ENCODE results near the gene INTS11.

Gene INTS11

DNA sequence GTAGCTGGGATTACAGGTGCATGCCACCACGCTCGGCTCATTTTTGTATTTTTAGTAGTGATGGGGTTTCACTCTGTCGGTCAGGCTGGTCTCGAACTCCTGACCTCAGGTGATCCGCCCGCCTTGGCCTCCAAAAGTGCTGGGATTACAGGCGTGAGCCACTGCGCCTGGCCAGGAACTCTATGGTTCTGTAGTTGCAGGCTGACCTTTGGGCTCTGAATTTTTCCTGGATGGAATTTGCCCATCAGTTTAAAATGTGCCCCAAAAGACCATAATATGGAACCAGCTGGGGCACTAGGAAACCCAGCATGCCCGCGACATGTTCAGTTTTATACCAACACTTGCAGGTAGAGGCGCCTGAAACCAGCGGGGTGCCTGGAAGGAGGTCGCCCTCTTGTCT is 45.8 kb downstream of the INTS11 start:
- Histone ChIP-seq H3K27ac (no peak overlapping the region), H3K4me3 (no peak overlapping the region)
- no peak for DNase-seq (ENCODE audit: low spot score)
- TF ChIP-seq, protein P1, sequence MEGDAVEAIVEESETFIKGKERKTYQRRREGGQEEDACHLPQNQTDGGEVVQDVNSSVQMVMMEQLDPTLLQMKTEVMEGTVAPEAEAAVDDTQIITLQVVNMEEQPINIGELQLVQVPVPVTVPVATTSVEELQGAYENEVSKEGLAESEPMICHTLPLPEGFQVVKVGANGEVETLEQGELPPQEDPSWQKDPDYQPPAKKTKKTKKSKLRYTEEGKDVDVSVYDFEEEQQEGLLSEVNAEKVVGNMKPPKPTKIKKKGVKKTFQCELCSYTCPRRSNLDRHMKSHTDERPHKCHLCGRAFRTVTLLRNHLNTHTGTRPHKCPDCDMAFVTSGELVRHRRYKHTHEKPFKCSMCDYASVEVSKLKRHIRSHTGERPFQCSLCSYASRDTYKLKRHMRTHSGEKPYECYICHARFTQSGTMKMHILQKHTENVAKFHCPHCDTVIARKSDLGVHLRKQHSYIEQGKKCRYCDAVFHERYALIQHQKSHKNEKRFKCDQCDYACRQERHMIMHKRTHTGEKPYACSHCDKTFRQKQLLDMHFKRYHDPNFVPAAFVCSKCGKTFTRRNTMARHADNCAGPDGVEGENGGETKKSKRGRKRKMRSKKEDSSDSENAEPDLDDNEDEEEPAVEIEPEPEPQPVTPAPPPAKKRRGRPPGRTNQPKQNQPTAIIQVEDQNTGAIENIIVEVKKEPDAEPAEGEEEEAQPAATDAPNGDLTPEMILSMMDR (IDR thresholded peaks at IDR 0.05), result no peak

DNA sequence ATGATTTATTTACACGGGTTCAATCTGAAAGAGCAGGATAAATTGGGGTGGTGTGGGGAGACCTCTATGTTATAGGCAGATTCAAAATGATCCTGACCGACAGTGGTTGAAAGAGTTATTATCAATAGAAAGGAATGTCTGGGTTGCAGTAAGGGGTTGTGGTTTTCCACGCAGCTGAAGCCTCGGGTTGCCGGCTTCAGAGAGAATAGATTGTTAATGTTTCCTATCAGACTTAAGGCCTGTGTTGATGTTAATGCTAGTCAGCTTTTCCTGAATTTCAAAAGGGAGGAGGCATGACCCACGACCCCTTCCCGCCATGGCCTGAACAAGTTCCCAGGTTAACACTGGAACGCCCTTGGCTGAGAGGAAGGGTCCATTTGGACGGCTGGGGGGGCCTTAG is 48.6 kb downstream of the INTS11 start:
- no peak for DNase-seq (ENCODE audit: low spot score)
- no peak overlapping the region for H3K27ac ChIP-seq
- TF ChIP-seq, protein P1 (IDR thresholded peaks at IDR 0.05), result no peak

DNA sequence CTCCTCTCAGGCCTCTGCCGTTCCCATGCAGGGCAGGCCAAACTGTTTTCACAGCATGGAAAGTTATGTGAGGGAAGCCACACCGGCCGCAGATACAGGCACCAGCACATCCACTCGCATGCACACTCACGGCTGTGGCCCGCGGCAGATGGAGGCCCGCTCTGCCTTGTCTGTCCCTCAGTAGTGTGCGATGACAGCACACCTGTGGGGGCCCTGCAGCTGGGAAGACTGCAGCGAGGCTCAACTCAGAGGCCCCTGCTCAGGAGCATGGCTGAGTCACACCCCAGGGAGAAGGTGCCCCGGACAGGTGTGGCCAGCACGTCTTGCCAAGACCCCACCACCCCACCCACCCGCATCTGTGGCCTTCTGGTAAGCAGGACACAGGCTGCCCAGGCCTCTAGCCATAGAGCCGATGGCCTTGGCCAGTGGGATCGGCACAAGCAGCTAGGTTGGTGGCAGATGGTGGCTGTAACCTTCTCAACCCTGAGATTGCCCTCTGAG is 49.5 kb downstream of the INTS11 start:
- DNase-seq (ENCODE audit: low spot score), result no peak
- TF ChIP-seq, protein P1 (IDR thresholded peaks at IDR 0.05), result no peak
- Histone ChIP-seq H3K4me3 (peak overlapping the region; percentile 87), H3K27ac (no peak overlapping the region)

More for the DNA sequence above, 48.6 kb downstream of the INTS11 start:
- no peak overlapping the region for H3K4me3 ChIP-seq

DNA sequence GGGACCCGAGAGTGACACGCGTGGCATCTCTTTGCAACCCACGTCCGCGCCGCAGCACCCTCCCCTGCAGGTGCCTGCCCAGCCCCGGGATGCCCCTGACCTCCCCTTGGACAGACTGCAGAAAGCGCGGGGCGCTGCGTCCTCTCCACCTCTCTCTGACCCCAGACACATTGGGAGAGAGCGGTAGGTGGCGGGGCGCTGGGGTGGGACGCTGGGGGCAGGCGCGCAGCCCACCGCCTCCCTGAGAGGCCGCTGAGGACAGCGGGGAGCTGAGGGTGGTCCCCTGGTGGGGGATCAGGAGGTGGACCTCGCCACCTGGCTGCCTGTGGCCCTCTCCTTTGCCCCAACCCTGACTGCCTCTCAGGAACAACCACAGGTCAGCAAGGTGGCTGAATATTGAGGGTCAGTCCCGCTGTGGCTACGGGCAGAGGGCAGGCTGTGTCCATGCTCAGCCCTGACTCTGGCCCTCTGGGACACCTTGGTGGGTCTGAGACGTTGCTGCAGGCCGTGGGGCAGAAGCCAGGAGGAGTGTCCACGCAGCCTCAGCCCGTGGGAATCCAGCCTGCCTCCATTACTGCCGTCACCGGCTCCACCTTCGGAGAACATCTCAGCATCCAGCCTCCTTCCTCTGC is 50.0 kb downstream of the INTS11 start:
- TF ChIP-seq, protein P1 (IDR thresholded peaks at IDR 0.05), result no peak
- Histone ChIP-seq H3K27ac (peak overlapping the region; percentile 80 to 87), H3K4me3 (peak overlapping the region; percentile 87)
- no peak for DNase-seq (ENCODE audit: low spot score)

DNA sequence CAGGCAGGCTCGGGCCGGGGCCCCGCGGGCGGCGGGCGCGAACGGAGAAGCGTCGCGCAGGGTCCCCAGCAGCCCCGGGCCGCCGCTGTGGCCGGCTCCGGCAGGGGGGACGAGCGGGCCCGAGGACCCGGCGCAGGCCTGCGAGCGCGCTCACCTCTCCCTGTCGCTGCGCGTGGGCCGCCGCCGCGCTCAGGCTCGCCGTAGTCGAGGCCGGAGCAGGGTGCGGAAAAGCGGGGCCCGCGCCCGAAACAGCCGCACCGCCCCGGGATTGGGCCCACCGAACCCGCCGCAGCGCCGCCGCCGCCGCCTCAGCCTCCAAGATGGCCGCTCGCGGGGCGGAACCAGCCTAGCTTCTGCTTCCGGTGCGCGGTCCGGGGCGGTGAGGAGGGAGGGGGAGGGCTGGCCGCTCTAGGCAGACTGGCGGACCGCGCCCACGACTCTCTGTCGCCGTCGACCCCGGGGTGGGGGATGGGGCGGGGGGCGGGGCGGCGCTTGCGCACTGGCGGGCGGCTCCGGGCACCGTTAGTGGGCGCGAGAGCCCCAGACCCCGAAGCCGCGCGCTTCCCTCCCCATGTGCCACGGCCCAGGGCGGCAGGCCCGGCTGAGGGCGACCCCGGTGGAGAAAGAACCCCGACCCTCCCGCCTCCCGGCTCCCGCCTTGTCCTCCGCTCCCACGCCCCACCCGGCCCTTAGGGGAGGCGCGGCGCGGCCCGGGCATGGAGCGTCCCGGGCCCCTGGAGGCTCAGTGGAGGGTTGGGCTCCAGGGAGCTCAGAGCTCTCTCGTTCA is 50.8 kb downstream of the INTS11 start, which contains the start of gene UBE2J2:
TSS of gene UBE2J2 (minus strand) at position 343 of the 787 bp plus-strand sequence. CDS start 5,862 bp downstream, outside the sequence.
- peak within 1 kb of the TSS; percentile 80 to 87 for H3K27ac ChIP-seq
- H3K4me3 ChIP-seq, result peak within 1 kb of the TSS; percentile 87
- DNase-seq (ENCODE audit: low spot score), result peak; percentile 95
- TF ChIP-seq, protein P1 (IDR thresholded peaks at IDR 0.05), result no peak

DNA sequence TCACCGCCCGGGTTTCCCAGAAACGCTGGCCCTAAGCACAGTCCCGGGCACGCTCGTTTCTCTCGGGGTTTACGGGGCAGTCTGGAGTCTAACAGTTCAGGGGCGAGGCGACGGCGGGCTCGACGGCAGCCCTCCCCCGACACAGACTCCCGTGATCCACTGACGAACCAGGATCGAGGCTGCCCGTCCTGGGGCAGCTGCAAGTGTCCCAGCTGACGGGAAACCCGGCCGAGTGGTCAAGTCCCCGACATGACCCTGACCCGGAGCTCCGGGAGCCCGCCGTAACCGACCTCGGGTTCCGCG is 51.3 kb downstream of the INTS11 start:
- Histone ChIP-seq H3K4me3 (peak overlapping the region; percentile 87), H3K27ac (peak overlapping the region; percentile 80 to 87)
- no peak for DNase-seq (ENCODE audit: low spot score)
- TF ChIP-seq, protein P1 (IDR thresholded peaks at IDR 0.05), result no peak
